GM21619 (cell line): ENCODE results near the gene NSUN5.
"Not testable (repeated sequence)": the region's sequence is repeated elsewhere in the genome, so short reads cannot be mapped to it uniquely, and the experiment has no call there.

Source experiments
- ATAC-seq: cut with Tn5 transposase; IDR thresholded peaks from one replicate; pipeline ENCODE4 v1.9.1; 2021; ENCODE audit not compliant: unreplicated experiment

The NSUN5 gene

GRCh38 chr7:73308665-73309214 lies at the start of gene NSUN5:
NSUN5 (minus strand) TSS chr7:73308826; CDS start chr7:73308790, 36 bp downstream.
- peak; percentile 91 for ATAC-seq

- ATAC-seq: no peak
Observed at GRCh38 chr7:73356159-73356558, 47.5 kb upstream of the NSUN5 start.

GRCh38 chr7:73354821-73355220 lies 46.2 kb upstream of the NSUN5 start:
- ATAC-seq: no peak

GRCh38 chr7:73354196-73354595 lies 45.6 kb upstream of the NSUN5 start:
- ATAC-seq: no peak

DNA sequence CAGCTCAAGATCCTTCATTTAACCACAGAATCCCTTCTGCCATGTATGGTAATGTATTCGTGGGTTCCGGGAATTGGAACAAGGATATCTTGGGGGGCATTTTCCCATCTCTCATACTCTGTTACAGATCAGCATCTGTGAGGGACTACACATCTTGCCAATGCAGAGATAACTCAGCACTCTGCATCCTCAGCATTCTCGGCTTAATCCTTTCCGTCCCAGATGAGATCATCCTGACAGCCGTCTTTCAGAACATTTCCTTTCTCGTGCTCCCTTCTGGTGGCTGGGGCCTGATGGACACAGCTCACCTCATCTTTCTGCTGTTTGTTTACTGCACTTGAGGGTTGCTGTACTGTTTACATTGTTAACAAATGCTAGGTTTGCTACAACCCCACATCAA lies 44.6 kb upstream of the NSUN5 start:
- no peak for ATAC-seq

GRCh38 chr7:73352784-73353183 lies 44.2 kb upstream of the NSUN5 start:
- ATAC-seq: no peak

DNA sequence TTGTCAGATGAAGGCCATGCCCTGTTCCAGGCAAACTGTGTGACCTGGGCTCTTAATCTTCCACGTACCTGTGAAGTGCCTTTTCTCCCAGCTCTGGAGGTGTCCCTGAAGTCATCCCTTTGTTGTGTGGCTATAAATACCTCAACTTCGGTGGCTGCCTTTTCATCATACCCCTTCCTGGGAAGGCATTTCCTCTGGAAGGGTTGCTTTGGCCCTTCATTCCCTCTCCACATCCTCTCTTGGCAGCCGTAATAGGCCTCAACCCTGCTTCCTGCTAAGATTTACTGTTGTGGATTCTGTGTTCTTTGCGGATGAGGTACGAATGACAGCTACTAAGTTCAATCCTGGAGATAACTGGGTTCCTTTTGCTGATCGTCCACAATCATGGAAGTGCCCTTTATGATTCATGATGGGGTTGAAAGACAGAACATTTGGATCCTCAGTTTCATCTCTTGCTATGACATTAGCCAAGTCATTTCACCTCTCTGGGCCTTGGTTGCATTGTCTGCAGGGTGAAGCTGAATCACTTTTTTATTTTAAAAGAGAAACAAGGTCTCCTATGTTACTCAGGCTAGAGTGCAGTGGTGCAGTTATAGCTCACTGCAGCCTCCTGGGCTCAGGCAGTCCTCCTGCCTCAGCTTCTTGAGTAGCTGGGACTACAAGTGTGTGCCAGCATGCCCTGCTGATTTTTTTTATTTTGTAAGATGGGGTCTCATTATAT lies 43.0 kb upstream of the NSUN5 start:
- ATAC-seq: no peak

DNA sequence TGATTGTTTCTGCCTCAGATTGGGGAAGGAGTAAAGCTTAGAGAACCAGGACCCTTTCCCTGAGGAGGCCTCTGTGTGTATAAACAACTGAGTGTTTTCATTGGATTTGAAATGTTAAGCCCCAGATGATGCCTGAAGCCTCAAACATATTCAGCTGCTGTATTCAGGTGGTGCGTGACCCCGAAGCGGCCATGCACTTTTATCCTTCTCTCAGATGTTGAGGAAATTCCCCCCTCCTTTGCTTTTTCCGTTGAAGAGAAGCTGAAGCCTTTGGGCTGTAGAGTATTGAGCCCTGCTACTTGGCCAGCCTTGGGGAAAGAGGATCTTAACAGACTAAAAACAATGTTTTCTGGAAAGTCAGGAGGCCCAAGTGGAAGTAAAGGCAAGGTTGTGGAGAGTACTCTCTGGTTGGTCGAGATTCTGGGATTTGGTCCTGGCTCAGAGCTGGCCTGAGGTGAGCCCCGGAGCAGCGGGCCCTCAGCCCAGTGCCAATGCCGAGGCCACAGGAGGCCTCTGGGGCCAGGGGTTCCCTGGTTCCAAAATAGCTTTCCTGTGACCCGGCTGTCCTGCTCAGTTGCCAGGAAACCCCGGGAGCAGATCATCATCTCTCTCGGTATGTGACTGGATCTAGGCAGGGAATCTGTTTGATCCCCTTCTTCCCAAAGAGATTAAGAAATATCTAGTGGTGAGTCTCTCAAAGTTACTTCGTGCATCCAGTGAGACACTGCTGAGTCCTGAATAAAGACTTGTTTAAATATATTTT lies 41.9 kb upstream of the NSUN5 start:
- ATAC-seq: no peak

DNA sequence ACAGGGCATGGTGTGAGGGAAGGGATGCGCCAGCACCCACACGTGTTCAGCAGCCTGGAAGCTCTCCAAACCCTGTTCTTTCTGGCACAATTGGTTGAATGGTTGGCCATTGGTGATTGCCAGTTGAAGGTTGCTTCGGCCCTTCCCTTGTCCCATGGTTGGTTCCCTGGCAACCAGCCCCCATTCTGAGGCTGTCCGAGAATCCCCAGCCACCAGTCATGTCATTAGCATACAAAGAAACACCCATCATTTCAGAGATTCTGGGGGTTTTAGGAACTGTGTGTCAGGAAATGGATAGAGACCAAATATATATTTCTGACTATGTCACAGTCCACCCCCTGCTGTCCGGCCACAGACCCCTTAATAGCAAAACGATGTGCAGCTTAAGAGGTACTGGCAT lies 41.1 kb upstream of the NSUN5 start:
- no peak for ATAC-seq

DNA sequence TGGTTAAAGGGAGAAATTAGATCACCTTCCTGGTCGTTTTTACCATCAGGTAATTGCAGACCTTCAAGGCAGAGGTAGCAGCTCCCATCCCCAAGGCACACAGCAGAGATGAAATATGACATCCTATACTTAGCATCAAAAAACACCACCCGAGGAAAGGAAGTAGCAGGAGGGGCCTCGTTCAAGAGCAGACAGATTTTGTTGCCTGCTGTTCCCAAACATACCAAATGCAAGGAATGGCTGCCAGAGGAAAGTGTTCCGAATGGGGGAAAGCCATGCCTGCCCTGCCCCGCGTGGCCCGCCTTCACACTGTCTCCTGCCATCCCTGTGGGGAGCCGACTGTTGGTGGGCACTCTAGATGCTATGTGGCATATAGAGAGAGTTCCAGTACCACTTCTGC lies 37.3 kb upstream of the NSUN5 start:
- no peak for ATAC-seq

GRCh38 chr7:73345538-73345937 lies 36.9 kb upstream of the NSUN5 start:
- no peak for ATAC-seq

DNA sequence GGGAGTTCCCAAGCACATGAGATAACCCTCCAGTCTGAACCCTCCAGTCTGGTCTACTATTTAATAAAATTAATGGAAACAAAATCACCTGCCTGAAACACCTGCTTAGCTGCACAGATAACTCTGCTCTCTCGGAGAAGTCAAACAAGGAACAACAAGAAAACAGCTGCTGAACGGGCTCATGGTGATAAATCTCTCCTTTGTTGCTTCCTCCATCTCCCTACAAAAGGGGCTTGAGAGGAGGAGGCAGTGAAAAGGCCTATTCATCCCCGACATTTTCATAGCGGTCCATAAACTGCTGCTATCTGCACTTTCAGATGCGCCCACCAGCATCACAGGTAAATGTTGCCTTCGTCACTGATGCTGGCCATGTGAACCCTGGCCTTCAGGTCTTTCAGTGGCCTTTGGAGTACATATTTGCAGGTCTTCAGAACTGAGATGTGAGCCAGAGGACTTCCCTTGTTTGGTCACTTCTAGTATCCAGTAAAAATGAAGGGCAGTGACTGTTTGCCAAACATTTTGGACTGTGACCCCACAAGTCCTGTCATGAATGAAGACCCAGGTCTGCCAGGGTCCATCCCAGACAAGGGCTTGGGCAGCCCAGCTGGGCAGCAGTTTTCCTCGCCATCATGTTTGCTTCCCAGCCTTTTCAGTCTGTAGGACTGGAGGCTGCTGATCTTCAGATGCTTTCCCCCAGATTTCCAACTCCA lies 35.2 kb upstream of the NSUN5 start:
- ATAC-seq: no peak

DNA sequence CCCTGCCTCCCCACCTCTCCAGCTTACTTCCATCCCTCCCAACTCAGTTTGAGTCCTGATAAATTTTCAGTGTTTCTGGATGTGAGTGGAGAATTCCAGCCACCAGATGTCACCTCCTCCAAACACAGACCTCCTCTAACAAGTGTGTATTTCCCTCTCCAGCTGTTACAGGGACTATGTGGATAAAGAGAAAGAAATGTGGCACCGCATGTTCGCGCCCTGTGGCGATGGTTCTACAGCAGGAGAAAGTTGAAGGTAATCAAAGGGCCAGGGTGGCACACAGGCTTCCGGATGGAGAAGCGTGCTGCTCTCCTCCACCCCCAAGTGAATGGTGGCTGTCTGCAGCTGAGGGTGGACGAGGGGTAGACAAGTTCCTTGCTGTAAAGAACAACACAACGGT lies 34.0 kb upstream of the NSUN5 start:
- ATAC-seq: no peak

- no peak for ATAC-seq
Observed at GRCh38 chr7:73341877-73342276, 33.3 kb upstream of the NSUN5 start.

DNA sequence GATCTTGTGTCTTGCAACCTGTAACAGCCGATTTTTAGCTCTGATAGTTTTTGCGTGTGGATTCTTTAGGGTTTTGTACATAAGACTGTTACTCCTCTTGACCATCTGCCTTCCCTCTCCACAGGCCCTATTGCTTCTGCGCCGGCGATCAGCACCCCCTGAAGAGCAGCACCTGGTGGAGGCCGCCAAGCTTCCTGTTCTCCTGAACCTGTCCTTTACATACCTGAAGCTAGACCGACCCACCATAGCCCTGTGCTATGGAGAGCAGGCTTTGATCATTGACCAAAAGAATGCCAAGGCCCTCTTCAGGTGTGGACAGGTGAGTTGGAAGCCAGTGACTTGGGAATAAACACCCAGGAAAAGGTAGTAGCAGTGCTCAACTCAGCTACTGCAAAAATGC lies 31.9 kb upstream of the NSUN5 start:
- ATAC-seq: no peak

- no peak for ATAC-seq
Observed at GRCh38 chr7:73338321-73338720, 29.7 kb upstream of the NSUN5 start.

- no peak for ATAC-seq
Observed at GRCh38 chr7:73332447-73332846, 23.8 kb upstream of the NSUN5 start.

DNA sequence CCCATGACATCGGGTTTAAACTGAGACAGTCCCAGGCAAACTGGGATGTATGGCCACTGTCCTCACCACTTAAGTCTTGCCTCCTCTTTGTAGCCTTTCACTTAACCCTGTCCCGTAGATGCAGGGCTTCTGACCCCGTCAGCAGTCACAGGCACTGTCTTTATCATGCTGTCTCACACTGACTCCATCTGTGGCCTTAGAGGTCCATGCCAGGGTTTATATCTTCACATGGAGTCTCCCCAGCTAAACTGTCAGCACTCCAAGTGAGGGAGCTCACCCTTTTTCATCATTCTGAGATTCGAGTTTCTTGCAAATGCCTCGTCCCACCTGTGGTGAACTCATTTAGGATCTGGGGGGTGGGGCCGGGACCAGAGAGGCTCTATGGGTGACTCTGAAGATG lies 22.1 kb upstream of the NSUN5 start:
- no peak for ATAC-seq

- ATAC-seq: no peak
Observed at GRCh38 chr7:73329861-73330581, 21.4 kb upstream of the NSUN5 start.

DNA sequence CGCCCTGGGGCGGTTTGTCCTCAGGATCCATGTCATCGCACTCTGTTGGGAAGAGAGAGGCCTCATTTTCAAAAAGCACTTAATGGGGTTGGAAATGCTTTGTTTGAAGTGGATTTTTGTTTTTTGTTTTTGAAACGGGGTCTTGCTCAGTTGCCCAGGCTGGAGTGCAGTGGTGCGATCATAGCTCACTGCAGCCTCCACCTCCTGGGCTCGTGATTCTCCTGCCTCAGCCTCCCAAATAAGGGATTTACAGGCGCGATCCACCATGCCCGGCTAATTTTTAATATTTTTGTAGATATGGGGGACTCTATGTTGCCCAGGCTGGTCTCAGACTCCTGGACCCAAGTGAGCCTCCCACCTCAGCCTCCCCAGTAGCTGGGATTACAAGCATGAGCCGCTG lies 20.1 kb upstream of the NSUN5 start:
- ATAC-seq: no peak

DNA sequence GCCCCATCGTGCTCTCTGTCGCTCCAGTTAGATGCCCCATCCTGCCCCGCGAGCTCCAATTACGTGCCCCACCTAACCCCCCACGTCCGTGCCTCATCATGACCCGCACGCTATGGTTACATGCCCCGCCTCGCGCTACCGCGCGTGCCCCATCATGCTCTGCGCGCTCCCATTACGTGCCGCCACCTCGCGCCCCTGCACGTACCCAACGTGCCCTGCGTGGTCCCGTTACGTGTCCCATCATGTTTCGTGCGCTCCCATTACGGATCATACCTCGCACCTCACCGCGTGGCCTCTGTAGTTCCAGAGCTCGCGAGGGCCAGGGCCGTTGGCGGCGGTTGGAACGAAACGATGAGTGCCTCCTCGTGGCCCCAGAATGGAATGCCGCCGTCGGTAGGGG lies 19.3 kb upstream of the NSUN5 start, which contains the start of the genes FKBP6 and TRIM50:
Gene FKBP6, plus strand, starts transcription at position 240 of the 400 bp plus-strand sequence. CDS start 268 bp downstream, outside the sequence.
Gene TRIM50, minus strand, starts transcription at position 161 of the 400 bp plus-strand sequence. CDS start 3,295 bp downstream, outside the sequence.
- ATAC-seq: not testable (repeated sequence)
